ENCODE data around the gene SLC4A1AP. TPM values are rescaled to one million over a fixed set of nuclear protein-coding genes. Genes with fewer than 3 reads are reported as not detected.

Gene SLC4A1AP
- polyA plus RNA-seq, 1 donor from 2014 or later: 47.9 TPM

DNA sequence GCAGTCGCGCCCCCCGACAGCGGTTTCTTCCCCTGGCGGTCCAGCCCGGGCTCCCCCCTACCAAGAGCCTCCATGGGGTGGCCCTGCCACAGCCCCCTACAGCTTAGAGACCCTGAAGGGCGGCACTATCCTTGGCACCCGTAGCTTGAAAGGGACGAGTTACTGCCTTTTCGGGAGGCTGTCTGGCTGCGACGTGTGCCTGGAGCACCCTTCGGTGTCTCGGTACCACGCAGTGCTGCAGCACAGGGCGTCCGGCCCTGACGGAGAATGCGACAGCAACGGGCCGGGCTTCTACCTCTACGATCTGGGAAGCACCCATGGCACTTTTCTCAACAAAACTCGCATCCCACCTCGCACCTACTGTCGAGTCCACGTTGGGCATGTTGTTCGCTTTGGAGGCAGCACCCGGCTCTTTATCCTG, 475 bp downstream of the SLC4A1AP start:
- Histone ChIP-seq H3K4me2 (ENCODE audit: low read length) (peak overlapping the region; percentile 61), H3K27ac (ENCODE audit: low read length) (peak overlapping the region; percentile 98), H3K36me3 (ENCODE audit: insufficient read depth, low read length) (peaks cover 17% of the 10 kb centered on the region), H3F3A (ENCODE audit: insufficient read depth, low read length, poor library complexity, severe bottlenecking) (no peaks in the 10 kb centered on the region), H2AFZ (ENCODE audit: low read depth, low read length) (peak overlapping the region; percentile 73), H3K9me3 (ENCODE audit: low read length) (no peaks in the 10 kb centered on the region), H3K79me2 (replicated peaks; ENCODE audit: insufficient read depth, low read length) (peaks cover 37% of the 10 kb centered on the region), H4K20me1 (ENCODE audit: insufficient read depth) (no peaks in the 10 kb centered on the region), H3K9ac (ENCODE audit: low read length) (peak overlapping the region; percentile 89), H3K27me3 (ENCODE audit: insufficient read depth, low read depth, low read length) (no peaks in the 10 kb centered on the region), H3K9me2 (ENCODE audit: insufficient read depth, low read length) (no peaks in the 10 kb centered on the region), H3K4me3 (ENCODE audit: low read length) (peak overlapping the region; percentile 90)
- no peak for TF ChIP-seq EP300 (conservative IDR thresholded peaks at IDR 0.05; ENCODE audit: poor library complexity, severe bottlenecking)
- TF ChIP-seq RAD21 (conservative IDR thresholded peaks at IDR 0.05): no peak
- TF ChIP-seq EZH2 (IDR thresholded peaks at IDR 0.05; ENCODE audit: borderline replicate concordance, insufficient read depth, low read length, poor library complexity, severe bottlenecking): no peak

DNA sequence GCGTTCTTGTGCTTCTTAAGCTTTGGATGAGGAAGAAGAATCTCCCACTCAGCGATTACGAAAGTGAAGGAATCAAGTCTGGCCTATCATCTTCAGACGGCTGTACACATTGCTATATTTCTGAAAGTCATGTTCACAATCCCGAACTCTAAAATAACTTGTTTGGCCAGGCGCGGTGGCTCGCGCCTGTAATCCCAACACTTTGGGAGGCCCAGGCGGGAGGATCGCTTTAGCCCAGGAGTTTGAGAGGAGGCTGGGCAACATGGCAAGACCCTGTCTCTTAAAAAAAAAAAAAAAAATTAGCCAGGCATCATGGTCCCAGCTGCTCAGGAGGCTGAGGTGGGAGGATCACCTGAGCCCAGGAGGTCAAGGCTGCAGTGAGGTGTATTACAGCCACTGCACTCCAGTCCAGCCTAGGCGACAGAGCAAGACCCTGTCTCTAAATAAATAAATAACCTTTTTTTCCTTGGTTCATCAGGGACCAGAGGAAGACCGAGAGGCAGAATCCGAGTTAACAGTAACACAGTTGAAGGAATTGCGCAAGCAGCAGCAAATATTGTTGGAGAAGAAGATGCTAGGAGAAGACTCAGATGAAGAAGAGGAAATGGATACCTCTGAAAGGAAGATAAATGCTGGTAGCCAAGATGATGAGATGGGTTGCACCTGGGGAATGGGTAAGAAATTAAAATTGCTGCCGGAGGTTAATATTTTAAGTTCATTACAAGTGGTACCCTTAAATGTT, 1.1 kb downstream of the SLC4A1AP start:
- Histone ChIP-seq H4K20me1 (ENCODE audit: insufficient read depth) (no peaks in the 10 kb centered on the region), H3K27me3 (ENCODE audit: insufficient read depth, low read depth, low read length) (no peaks in the 10 kb centered on the region), H3K9me3 (ENCODE audit: low read length) (no peaks in the 10 kb centered on the region), H3K27ac (ENCODE audit: low read length) (no peak overlapping the region), H3K4me3 (ENCODE audit: low read length) (peak overlapping the region; percentile 90), H3K79me2 (replicated peaks; ENCODE audit: insufficient read depth, low read length) (peaks cover 37% of the 10 kb centered on the region), H3K36me3 (ENCODE audit: insufficient read depth, low read length) (peaks cover 17% of the 10 kb centered on the region), H2AFZ (ENCODE audit: low read depth, low read length) (no peak overlapping the region), H3K4me2 (ENCODE audit: low read length) (peak overlapping the region; percentile 61), H3K9me2 (ENCODE audit: insufficient read depth, low read length) (no peaks in the 10 kb centered on the region), H3F3A (ENCODE audit: insufficient read depth, low read length, poor library complexity, severe bottlenecking) (no peaks in the 10 kb centered on the region), H3K9ac (ENCODE audit: low read length) (peak overlapping the region; percentile 89)
- TF ChIP-seq POLR2AphosphoS5 (IDR thresholded peaks at IDR 0.05) (no peak), SMC3 (conservative IDR thresholded peaks at IDR 0.05; ENCODE audit: poor library complexity) (no peak), EZH2 (IDR thresholded peaks at IDR 0.05; ENCODE audit: borderline replicate concordance, insufficient read depth, low read length, poor library complexity, severe bottlenecking) (no peak), MXI1 (conservative IDR thresholded peaks at IDR 0.05; ENCODE audit: poor library complexity, severe bottlenecking) (no peak), EP300 (conservative IDR thresholded peaks at IDR 0.05; ENCODE audit: poor library complexity, severe bottlenecking) (no peak), TAF1 (IDR thresholded peaks at IDR 0.05; ENCODE audit: low read depth) (no peak), CTCF (IDR thresholded peaks at IDR 0.05; ENCODE audit: poor library complexity, severe bottlenecking) (no peak), RAD21 (conservative IDR thresholded peaks at IDR 0.05) (no peak)
- TF ChIP-seq, protein P1, sequence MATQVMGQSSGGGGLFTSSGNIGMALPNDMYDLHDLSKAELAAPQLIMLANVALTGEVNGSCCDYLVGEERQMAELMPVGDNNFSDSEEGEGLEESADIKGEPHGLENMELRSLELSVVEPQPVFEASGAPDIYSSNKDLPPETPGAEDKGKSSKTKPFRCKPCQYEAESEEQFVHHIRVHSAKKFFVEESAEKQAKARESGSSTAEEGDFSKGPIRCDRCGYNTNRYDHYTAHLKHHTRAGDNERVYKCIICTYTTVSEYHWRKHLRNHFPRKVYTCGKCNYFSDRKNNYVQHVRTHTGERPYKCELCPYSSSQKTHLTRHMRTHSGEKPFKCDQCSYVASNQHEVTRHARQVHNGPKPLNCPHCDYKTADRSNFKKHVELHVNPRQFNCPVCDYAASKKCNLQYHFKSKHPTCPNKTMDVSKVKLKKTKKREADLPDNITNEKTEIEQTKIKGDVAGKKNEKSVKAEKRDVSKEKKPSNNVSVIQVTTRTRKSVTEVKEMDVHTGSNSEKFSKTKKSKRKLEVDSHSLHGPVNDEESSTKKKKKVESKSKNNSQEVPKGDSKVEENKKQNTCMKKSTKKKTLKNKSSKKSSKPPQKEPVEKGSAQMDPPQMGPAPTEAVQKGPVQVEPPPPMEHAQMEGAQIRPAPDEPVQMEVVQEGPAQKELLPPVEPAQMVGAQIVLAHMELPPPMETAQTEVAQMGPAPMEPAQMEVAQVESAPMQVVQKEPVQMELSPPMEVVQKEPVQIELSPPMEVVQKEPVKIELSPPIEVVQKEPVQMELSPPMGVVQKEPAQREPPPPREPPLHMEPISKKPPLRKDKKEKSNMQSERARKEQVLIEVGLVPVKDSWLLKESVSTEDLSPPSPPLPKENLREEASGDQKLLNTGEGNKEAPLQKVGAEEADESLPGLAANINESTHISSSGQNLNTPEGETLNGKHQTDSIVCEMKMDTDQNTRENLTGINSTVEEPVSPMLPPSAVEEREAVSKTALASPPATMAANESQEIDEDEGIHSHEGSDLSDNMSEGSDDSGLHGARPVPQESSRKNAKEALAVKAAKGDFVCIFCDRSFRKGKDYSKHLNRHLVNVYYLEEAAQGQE (IDR thresholded peaks at IDR 0.05; ENCODE audit: borderline replicate concordance): no peak

Measured in neural cell (in vitro differentiated cells).